Liver (tissue), 9 donors: ENCODE data around the gene PAOX. TPM values are rescaled to one million over a fixed set of nuclear protein-coding genes. Genes with fewer than 3 reads are reported as not detected.

Experiments used
- DNase-seq: peaks from one replicate; pipeline ENCODE4 v3.0.0-alpha.2; 2017; ENCODE audit warnings: low spot score
- H3K27ac ChIP-seq, 2 donors: one replicate each; pipeline ENCODE4 v1.7.0; 2013; ENCODE audit warnings: inconsistent platforms in 2 of 2, low read length in 2 of 2, control low read depth in 1 of 2, low read depth in 1 of 2, mild to moderate bottlenecking in 1 of 2
- H3K27me3 ChIP-seq, 4 donors: one replicate each; pipeline versions ENCODE4 v1.6.1 to v1.7.0; 2013; ENCODE audit warnings: low read length in 3 of 4, inconsistent platforms in 1 of 4, mild to moderate bottlenecking in 1 of 4, moderate library complexity in 1 of 4; ENCODE audit not compliant: control insufficient read depth in 4 of 4, insufficient read depth in 4 of 4
- H3K36me3 ChIP-seq, 4 donors: one replicate each; pipeline versions ENCODE4 v1.6.1 to v1.7.0; 2013; ENCODE audit warnings: low read length in 3 of 4, mild to moderate bottlenecking in 3 of 4, low read depth in 1 of 4, moderate library complexity in 1 of 4; ENCODE audit not compliant: control insufficient read depth in 4 of 4, insufficient read depth in 3 of 4
- H3K4me1 ChIP-seq, 4 donors: one replicate each; pipeline versions ENCODE4 v1.6.1 to v1.7.0; 2013; ENCODE audit warnings: low read length in 3 of 4, mild to moderate bottlenecking in 3 of 4, moderate library complexity in 1 of 4; ENCODE audit not compliant: control insufficient read depth in 4 of 4, insufficient read depth in 4 of 4
- H3K4me3 ChIP-seq, 3 donors: one replicate each; pipeline versions ENCODE4 v1.6.1 to v1.7.0; 2013; ENCODE audit warnings: low read length in 3 of 3, control low read depth in 1 of 3, low read depth in 1 of 3, mild to moderate bottlenecking in 1 of 3
- H3K9ac ChIP-seq, 2 donors: one replicate each; pipeline ENCODE4 v1.7.0; 2013; ENCODE audit warnings: low read length in 2 of 2, mild to moderate bottlenecking in 2 of 2, moderate library complexity in 2 of 2, control low read depth in 1 of 2, low read depth in 1 of 2
- H3K9me3 ChIP-seq, 4 donors: one replicate each; pipeline versions ENCODE4 v1.6.1 to v1.7.0; 2013; ENCODE audit warnings: low read length in 3 of 4; ENCODE audit not compliant: control insufficient read depth in 4 of 4
- FOXA1 ChIP-seq: IDR thresholded peaks from 2 replicates; pipeline ENCODE4 v1.6.1; 2016; ENCODE audit warnings: antibody characterized with exemption
- FOXA2 ChIP-seq: IDR thresholded peaks from 2 replicates; pipeline ENCODE4 v1.6.1; 2016; ENCODE audit warnings: antibody characterized with exemption
- GABPA ChIP-seq, 2 donors: IDR thresholded peaks in 1 of 2; conservative IDR thresholded peaks in 1 of 2; 2 replicates each; pipeline ENCODE4 v1.6.1; 2016; ENCODE audit warnings: antibody characterized with exemption in 2 of 2, mild to moderate bottlenecking in 1 of 2, moderate library complexity in 1 of 2
- HNF4A ChIP-seq, 2 donors: conservative IDR thresholded peaks; 2 replicates each; pipeline ENCODE4 v1.6.1; 2016; ENCODE audit warnings: antibody characterized with exemption in 2 of 2, mild to moderate bottlenecking in 2 of 2
- HNF4G ChIP-seq: IDR thresholded peaks from 2 replicates; pipeline ENCODE4 v1.6.1; 2016; ENCODE audit warnings: antibody characterized with exemption
- JUND ChIP-seq, 2 donors: IDR thresholded peaks; 2 replicates each; pipeline ENCODE4 v1.6.1; 2016; ENCODE audit warnings: antibody characterized with exemption in 2 of 2
- NR2F2 ChIP-seq: IDR thresholded peaks from 2 replicates; pipeline ENCODE4 v1.6.1; 2016; ENCODE audit warnings: antibody characterized with exemption
- RAD21 ChIP-seq, 2 donors: IDR thresholded peaks; 2 replicates each; pipeline ENCODE4 v1.6.1; 2016; ENCODE audit warnings: antibody characterized with exemption in 2 of 2, mild to moderate bottlenecking in 2 of 2
- RXRA ChIP-seq, 2 donors: IDR thresholded peaks; 2 replicates each; pipeline ENCODE4 v1.6.1; 2017 to 2018; ENCODE audit warnings: antibody characterized with exemption in 2 of 2, mild to moderate bottlenecking in 1 of 2
- SP1 ChIP-seq: IDR thresholded peaks from 2 replicates; pipeline ENCODE4 v1.6.1; 2018; ENCODE audit warnings: antibody characterized with exemption, mild to moderate bottlenecking
- WGBS: extraction: QIAGEN DNeasy Blood & Tissue Kit; methylation state at CpG from one replicate; pipeline ENCODE4 v1.1.7; 2013; 5-methylcytosine and 5-hydroxymethylcytosine counted together
- polyA plus RNA-seq, 2 donors: library from polyadenylated mRNA; stranded (reverse) in 1 of 2; unstranded in 1 of 2; fragments of 200-250 nt in 1 of 2; fragments of >200 nt in 1 of 2; fragmentation: Nextera tagmentation in 1 of 2; extraction: Ambion mirVana in 1 of 2; gene quantifications; one replicate each; pipeline versions ENCODE4 v1.2.1 to v1.2.3, GENCODE V29; 2013 to 2015
- total RNA-seq, 2 donors: library from RNA; depleted of rRNA; stranded (reverse); fragments of >200 nt; gene quantifications; one replicate each; pipeline ENCODE4 v1.2.3, GENCODE V29; 2014
- TF ChIP-seq, protein P1 (sequence below): IDR thresholded peaks from 2 replicates; pipeline ENCODE4 v1.6.1; 2016; ENCODE audit warnings: antibody characterized with exemption, mild to moderate bottlenecking
- TF ChIP-seq, protein P2 (sequence below): IDR thresholded peaks from 2 replicates; pipeline ENCODE4 v1.6.1; 2016; ENCODE audit warnings: antibody characterized with exemption
- TF ChIP-seq, protein P3 (sequence below): IDR thresholded peaks from 2 replicates; pipeline ENCODE4 v1.6.1; 2016; ENCODE audit warnings: antibody characterized with exemption
- TF ChIP-seq, protein P4 (sequence below): fragments of 150-350 bp; IDR thresholded peaks from 2 replicates; pipeline ENCODE4 v1.5.1; 2017; ENCODE audit warnings: improper control_type of control experiment, low read depth, low read length; ENCODE audit not compliant: missing input control
- donor health status: healthy.
- donor health status: healthy.
- donor health status: healthy.
- donor health status: healthy.
- donor health status: healthy.

The PAOX gene
- total and polyA plus RNA-seq, 4 donors = 4.8 to 17.8 (median 13.3) TPM

DNA sequence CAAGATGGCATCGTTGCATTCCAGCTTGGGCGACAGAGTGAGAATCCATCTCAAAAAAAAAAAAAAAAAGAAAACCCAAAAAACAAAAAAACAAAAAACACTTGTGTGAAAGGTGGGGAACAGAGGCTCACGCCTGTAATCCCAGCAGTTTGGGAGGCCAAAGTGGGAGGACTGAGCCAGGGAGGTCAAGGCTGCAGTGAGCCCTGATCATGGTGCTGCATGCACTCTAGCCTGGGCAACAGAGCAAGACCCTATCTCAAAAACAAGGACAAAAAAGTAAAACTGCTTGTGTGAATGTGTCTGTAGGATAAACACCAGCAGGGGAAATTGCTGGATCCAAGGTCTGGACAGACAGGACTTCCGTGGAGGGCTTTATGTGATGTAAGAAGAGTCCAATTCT lies 4.5 kb downstream of the PAOX start:
- Histone ChIP-seq H3K9me3 (no peaks in the 10 kb centered on the region), H3K4me3 (no peak overlapping the region), H3K4me1 (peaks cover 3 to 19% (median 10%) of the 10 kb centered on the region in 4 donors), H3K9ac (no peak overlapping the region), H3K36me3 (peaks cover 0 to 18% (median 8%) of the 10 kb centered on the region in 4 donors), H3K27me3 (no peaks in the 10 kb centered on the region), H3K27ac (no peak overlapping the region)
- WGBS = 96% methylated on average over 4 of the region's 4 CpGs
- DNase-seq = no peak
- TF ChIP-seq, protein P1, sequence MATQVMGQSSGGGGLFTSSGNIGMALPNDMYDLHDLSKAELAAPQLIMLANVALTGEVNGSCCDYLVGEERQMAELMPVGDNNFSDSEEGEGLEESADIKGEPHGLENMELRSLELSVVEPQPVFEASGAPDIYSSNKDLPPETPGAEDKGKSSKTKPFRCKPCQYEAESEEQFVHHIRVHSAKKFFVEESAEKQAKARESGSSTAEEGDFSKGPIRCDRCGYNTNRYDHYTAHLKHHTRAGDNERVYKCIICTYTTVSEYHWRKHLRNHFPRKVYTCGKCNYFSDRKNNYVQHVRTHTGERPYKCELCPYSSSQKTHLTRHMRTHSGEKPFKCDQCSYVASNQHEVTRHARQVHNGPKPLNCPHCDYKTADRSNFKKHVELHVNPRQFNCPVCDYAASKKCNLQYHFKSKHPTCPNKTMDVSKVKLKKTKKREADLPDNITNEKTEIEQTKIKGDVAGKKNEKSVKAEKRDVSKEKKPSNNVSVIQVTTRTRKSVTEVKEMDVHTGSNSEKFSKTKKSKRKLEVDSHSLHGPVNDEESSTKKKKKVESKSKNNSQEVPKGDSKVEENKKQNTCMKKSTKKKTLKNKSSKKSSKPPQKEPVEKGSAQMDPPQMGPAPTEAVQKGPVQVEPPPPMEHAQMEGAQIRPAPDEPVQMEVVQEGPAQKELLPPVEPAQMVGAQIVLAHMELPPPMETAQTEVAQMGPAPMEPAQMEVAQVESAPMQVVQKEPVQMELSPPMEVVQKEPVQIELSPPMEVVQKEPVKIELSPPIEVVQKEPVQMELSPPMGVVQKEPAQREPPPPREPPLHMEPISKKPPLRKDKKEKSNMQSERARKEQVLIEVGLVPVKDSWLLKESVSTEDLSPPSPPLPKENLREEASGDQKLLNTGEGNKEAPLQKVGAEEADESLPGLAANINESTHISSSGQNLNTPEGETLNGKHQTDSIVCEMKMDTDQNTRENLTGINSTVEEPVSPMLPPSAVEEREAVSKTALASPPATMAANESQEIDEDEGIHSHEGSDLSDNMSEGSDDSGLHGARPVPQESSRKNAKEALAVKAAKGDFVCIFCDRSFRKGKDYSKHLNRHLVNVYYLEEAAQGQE = no peak
- TF ChIP-seq JUND (IDR thresholded peaks at IDR 0.05) (no peak), HNF4G (no peak), NR2F2 (no peak)
- TF ChIP-seq, protein P2, sequence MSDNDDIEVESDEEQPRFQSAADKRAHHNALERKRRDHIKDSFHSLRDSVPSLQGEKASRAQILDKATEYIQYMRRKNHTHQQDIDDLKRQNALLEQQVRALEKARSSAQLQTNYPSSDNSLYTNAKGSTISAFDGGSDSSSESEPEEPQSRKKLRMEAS = no peak
- TF ChIP-seq, protein P3, sequence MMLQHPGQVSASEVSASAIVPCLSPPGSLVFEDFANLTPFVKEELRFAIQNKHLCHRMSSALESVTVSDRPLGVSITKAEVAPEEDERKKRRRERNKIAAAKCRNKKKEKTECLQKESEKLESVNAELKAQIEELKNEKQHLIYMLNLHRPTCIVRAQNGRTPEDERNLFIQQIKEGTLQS = no peak

DNA sequence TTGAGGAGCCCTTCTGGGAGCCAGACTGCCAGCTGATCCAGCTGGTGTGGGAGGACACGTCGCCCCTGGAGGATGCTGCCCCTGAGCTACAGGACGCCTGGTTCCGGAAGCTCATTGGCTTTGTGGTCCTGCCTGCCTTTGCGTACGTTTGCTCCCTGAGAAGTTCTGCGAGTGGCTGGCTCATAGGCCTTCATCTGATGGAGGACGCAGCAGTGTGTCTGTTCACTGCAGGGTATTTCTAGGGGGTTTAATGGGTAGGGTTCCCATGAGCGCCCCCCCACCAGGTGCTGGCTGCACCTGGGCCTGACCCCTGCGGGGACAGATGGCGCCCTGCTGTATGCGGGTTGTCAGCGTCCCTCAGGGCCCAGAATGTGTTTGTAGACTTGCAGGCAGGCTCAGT lies 5.0 kb downstream of the PAOX start:
- H3K27me3 ChIP-seq = no peaks in the 10 kb centered on the region
- H3K4me3 ChIP-seq = no peak overlapping the region
- H3K4me1 ChIP-seq = peaks cover 3 to 16% (median 8%) of the 10 kb centered on the region in 4 donors
- no peak overlapping the region for H3K27ac ChIP-seq
- no peak overlapping the region for H3K9ac ChIP-seq
- WGBS = 97% methylated on average over 13 of the region's 13 CpGs
- TF ChIP-seq HNF4A (conservative IDR thresholded peaks at IDR 0.05) (no peak), RAD21 (IDR thresholded peaks at IDR 0.05) (no peak), SP1 (no peak), FOXA2 (no peak), JUND (IDR thresholded peaks at IDR 0.05) (no peak), HNF4G (no peak), GABPA (IDR thresholded peaks at IDR 0.05 in 1 of 2, conservative IDR thresholded peaks at IDR 0.05 in 1 of 2) (no peak), FOXA1 (no peak), RXRA (IDR thresholded peaks at IDR 0.05) (no peak)
- TF ChIP-seq, protein P1 = no peak
- TF ChIP-seq, protein P2 = no peak
- TF ChIP-seq, protein P4, sequence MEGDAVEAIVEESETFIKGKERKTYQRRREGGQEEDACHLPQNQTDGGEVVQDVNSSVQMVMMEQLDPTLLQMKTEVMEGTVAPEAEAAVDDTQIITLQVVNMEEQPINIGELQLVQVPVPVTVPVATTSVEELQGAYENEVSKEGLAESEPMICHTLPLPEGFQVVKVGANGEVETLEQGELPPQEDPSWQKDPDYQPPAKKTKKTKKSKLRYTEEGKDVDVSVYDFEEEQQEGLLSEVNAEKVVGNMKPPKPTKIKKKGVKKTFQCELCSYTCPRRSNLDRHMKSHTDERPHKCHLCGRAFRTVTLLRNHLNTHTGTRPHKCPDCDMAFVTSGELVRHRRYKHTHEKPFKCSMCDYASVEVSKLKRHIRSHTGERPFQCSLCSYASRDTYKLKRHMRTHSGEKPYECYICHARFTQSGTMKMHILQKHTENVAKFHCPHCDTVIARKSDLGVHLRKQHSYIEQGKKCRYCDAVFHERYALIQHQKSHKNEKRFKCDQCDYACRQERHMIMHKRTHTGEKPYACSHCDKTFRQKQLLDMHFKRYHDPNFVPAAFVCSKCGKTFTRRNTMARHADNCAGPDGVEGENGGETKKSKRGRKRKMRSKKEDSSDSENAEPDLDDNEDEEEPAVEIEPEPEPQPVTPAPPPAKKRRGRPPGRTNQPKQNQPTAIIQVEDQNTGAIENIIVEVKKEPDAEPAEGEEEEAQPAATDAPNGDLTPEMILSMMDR = no peak
- H3K36me3 ChIP-seq = peaks cover 0 to 20% (median 10%) of the 10 kb centered on the region in 4 donors
- DNase-seq = no peak
- no peaks in the 10 kb centered on the region for H3K9me3 ChIP-seq
